Prostate gland (tissue), 2 donors: ENCODE results near the gene NTNG2. TPM values are rescaled to one million over a fixed set of nuclear protein-coding genes. Genes with fewer than 3 reads are reported as not detected.

ENCODE experiments used
- DNase-seq: peaks from one replicate; pipeline ENCODE4 v3.0.0-alpha.2; 2019; ENCODE audit warnings: low spot score
- H3K27ac ChIP-seq, 2 donors: fragments of 200-600 bp; sonication (generic); 2 replicates each; pipeline ENCODE4 v1.5.1; 2017 to 2019
- H3K27me3 ChIP-seq: fragments of 200-600 bp; sonication (generic); replicated peaks from 2 replicates; pipeline ENCODE4 v1.5.1; 2019; ENCODE audit not compliant: insufficient read depth
- H3K36me3 ChIP-seq, 2 donors: fragments of 200-600 bp; sonication (generic); 1 replicate in 1 of 2; 2 replicates in 1 of 2; pipeline versions ENCODE4 v1.5.1 to v1.8.1; 2017 to 2019
- H3K4me1 ChIP-seq: fragments of 200-600 bp; sonication (generic); replicated peaks from 2 replicates; pipeline ENCODE4 v1.5.1; 2019
- H3K4me3 ChIP-seq, 2 donors: fragments of 200-600 bp; sonication (generic); 2 replicates each; pipeline ENCODE4 v1.5.1; 2017 to 2019
- H3K9me3 ChIP-seq: fragments of 200-600 bp; sonication (generic); 2 replicates; pipeline ENCODE4 v1.5.1; 2017
- CTCF ChIP-seq, 4 experiments: fragments of 200-600 bp in 2 of 4; fragments of 450-650 bp in 2 of 4; sonication (generic) in 2 of 4; IDR thresholded peaks; 1 replicate in 3 of 4; 2 replicates in 1 of 4; pipeline ENCODE4 v1.5.1; 2016 to 2019; ENCODE audit warnings: antibody characterized with exemption in 4 of 4, mild to moderate bottlenecking in 2 of 4, moderate library complexity in 2 of 4
- POLR2A ChIP-seq: fragments of 450-650 bp; IDR thresholded peaks from one replicate; pipeline ENCODE4 v1.6.1; 2016; ENCODE audit warnings: antibody characterized with exemption, mild to moderate bottlenecking
- POLR2AphosphoS5 ChIP-seq: sonication (generic); formaldehyde crosslinking; IDR thresholded peaks from one replicate; pipeline ENCODE4 v1.6.1; 2017; ENCODE audit warnings: antibody characterized with exemption
- WGBS: methylation state at CpG from one replicate; pipeline ENCODE4 v1.1.5; 2018; 5-methylcytosine and 5-hydroxymethylcytosine counted together
- intact Hi-C: fragments of 100-400 bp; cut with DNase I; formaldehyde crosslinking; loops from one replicate; pipeline ENCODE4 v1.14.2; 2022
- total RNA-seq, 2 donors: library from RNA; depleted of rRNA; stranded (reverse); fragments of >200 nt; gene quantifications; one replicate each; pipeline ENCODE4 v1.1.0, GENCODE V29; 2016

Gene NTNG2
- total RNA-seq, 2 donors from 2014 or later, result 12.7 to 37.4 TPM

GRCh38 chr9:132249690-132250089, 87.8 kb downstream of the NTNG2 start:
- TF ChIP-seq POLR2A, result no peak
- TF ChIP-seq CTCF (IDR thresholded peaks at IDR 0.05), result no peak
- TF ChIP-seq POLR2AphosphoS5, result no peak
- Histone ChIP-seq H3K9me3 (no peaks in the 10 kb centered on the region), H3K4me3 (no peak overlapping the region), H3K36me3 (no peaks in the 10 kb centered on the region), H3K27ac (no peak overlapping the region), H3K27me3 (no peaks in the 10 kb centered on the region), H3K4me1 (no peaks in the 10 kb centered on the region)
- DNase-seq, result no peak
- intact Hi-C loops, result loop anchor here (5.0 kb wide), 1 partner anchor 487 kb away; no protein-coding TSS in a partner anchor
- WGBS, result 86% methylated on average over 8 of the region's 8 CpGs

GRCh38 chr9:132250324-132251262, 88.7 kb downstream of the NTNG2 start:
- Histone ChIP-seq H3K36me3 (no peaks in the 10 kb centered on the region), H3K4me1 (no peaks in the 10 kb centered on the region), H3K4me3 (no peak overlapping the region), H3K9me3 (no peaks in the 10 kb centered on the region), H3K27me3 (no peaks in the 10 kb centered on the region), H3K27ac (no peak overlapping the region)
- intact Hi-C loops, result loop anchor here (5.0 kb wide), 1 partner anchor 488 kb away; no protein-coding TSS in a partner anchor
- TF ChIP-seq POLR2A, result no peak
- no peak for TF ChIP-seq CTCF (IDR thresholded peaks at IDR 0.05)
- no peak for TF ChIP-seq POLR2AphosphoS5
- DNase-seq, result no peak
- 94% methylated on average over 20 of the region's 20 CpGs for WGBS

GRCh38 chr9:132260846-132261245, 99.0 kb downstream of the NTNG2 start:
- H3K9me3 ChIP-seq, result no peaks in the 10 kb centered on the region
- H3K36me3 ChIP-seq, result peaks cover 7 to 10% of the 10 kb centered on the region in 2 donors
- no peaks in the 10 kb centered on the region for H3K4me1 ChIP-seq
- DNase-seq, result no peak
- WGBS, result 84% methylated on average over 3 of the region's 3 CpGs
- no peak overlapping the region for H3K27ac ChIP-seq
- no peaks in the 10 kb centered on the region for H3K27me3 ChIP-seq
- TF ChIP-seq CTCF (IDR thresholded peaks at IDR 0.05), result no peak
- H3K4me3 ChIP-seq, result no peak overlapping the region
- intact Hi-C loops, result no loop called here

- Histone ChIP-seq H3K27ac (peak overlapping the region; percentile 26 to 58), H3K36me3 (peaks cover 7 to 10% of the 10 kb centered on the region in 2 donors), H3K9me3 (no peaks in the 10 kb centered on the region), H3K27me3 (no peaks in the 10 kb centered on the region), H3K4me1 (no peaks in the 10 kb centered on the region), H3K4me3 (no peak overlapping the region)
- WGBS, result 68% methylated on average over 3 of the region's 3 CpGs
- DNase-seq, result no peak
- TF ChIP-seq CTCF (IDR thresholded peaks at IDR 0.05), result no peak
- TF ChIP-seq POLR2AphosphoS5, result no peak
- TF ChIP-seq POLR2A, result no peak
- intact Hi-C loops, result loop anchor here (5.0 kb wide), 1 partner anchor 504 kb away; no protein-coding TSS in a partner anchor
These were observed 104.2 kb downstream of the NTNG2 start for GRCh38 chr9:132266017-132266416.

- intact Hi-C loops, result loop anchor here (5.0 kb wide), 1 partner anchor 505 kb away; no protein-coding TSS in a partner anchor
- no peak for DNase-seq
- Histone ChIP-seq H3K4me1 (no peaks in the 10 kb centered on the region), H3K27me3 (no peaks in the 10 kb centered on the region), H3K36me3 (peaks cover 7 to 10% of the 10 kb centered on the region in 2 donors), H3K4me3 (no peak overlapping the region), H3K27ac (no peak overlapping the region), H3K9me3 (no peaks in the 10 kb centered on the region)
- TF ChIP-seq POLR2AphosphoS5, result no peak
- TF ChIP-seq POLR2A, result no peak
- no peak for TF ChIP-seq CTCF (IDR thresholded peaks at IDR 0.05)
- WGBS, result 90% methylated on average over 3 of the region's 3 CpGs
These were observed 105.8 kb downstream of the NTNG2 start for GRCh38 chr9:132267660-132268059.
